GM19395 (cell line): ENCODE data around the gene PVALB.
"Not testable (repeated sequence)": the region's sequence is repeated elsewhere in the genome, so short reads cannot be mapped to it uniquely, and the experiment has no call there.

Experiments
- ATAC-seq: cut with Tn5 transposase; IDR thresholded peaks from one replicate; pipeline ENCODE4 v1.9.1; 2021; ENCODE audit warnings: mild to moderate bottlenecking, moderate library complexity; ENCODE audit not compliant: unreplicated experiment

Gene PVALB

DNA sequence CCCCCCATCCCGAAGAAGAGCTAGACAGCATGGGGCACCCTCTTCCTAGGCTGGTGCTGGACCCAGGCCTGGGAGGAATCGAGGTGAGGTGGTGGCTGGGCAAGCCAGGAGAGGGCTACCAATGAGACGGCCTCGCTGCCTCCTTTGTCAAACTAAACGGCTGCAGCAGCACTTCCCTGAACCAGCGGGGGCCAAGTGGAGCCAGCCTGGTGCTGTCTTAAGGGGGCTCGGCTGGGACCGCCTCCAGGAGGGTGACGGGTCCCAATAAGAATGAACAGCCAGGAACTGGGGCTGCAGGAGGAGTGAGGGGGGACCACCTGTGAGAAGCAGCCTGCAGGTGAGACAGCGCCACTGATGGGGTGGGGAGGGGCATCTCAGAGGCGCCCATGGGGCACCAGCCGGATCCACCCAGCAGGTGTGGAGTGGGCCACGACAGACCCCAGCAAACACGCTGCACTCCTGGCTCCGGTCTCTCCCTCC, 58.0 kb downstream of the PVALB start:
- ATAC-seq = no peak

DNA sequence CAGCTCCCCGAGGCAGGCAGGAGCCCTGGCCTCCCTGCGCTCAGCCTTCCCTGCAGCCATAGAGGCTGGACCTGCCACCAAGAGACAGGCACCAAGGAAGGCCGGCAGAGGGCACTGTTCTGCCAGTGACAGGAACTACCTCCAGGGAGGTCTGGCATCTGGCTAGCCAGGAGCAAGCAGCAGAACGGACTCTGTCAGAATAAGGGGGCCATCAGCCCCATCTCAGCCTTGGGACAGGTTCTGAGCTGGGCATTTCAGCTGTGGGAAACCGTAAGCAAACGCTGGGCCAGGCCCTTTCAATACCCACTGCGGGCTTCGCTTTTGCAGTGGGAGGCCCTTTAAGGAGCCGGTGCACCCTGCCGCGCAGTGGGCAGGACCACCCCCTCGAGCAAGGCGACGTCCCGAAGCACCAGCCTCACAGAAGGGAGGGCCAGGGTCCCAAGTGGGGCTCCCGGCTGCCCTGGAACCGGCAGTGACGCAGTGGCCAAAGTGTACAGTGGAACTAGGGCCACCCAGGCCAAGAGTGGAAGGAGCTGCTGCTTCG, 59.1 kb downstream of the PVALB start:
- no peak for ATAC-seq

- no peak for ATAC-seq
Measured at GRCh38 chr22:36756746-36757655, 59.8 kb downstream of the PVALB start.

DNA sequence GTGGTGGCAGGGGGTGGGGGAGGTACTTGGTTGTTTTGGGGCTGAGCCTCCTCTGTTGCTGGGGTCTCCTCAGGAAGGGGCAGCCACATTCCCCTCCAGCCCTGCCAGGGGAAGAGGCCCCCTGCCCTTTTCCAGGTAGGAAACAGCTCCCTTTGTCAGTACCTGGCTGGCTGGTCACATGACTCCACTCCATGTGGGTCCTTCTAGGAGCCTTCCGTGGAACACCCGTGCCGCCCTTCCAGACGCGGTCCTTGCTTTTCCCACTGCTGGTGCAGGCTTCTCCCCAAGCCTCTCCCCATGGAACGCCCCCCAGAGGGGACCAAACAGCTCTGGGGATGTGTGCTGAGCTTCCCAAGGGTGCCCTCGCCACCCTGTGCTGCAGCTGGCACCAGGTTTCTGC, 60.8 kb downstream of the PVALB start:
- no peak for ATAC-seq

DNA sequence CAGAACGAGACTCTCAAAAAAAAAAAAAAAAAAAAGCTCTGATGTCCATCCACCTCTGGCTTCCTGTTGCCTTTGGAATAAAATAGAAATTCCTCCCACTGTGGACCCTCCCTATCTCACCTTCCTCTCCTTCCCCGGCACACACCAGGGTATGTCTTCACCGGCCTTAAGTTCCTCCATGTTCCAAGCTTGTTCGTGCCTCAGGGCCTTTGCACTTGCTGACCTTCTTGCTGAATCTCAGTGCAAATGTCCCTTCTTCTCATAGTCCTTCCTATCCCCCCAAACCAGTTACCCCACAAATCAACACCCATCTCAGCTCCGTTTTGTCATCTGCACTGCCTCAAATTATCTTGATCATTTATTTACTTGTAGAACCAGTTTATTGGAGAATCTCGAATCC, 61.5 kb downstream of the PVALB start:
- ATAC-seq = no peak

GRCh38 chr22:36754881-36755280, 62.0 kb downstream of the PVALB start:
- ATAC-seq = not testable (repeated sequence)

DNA sequence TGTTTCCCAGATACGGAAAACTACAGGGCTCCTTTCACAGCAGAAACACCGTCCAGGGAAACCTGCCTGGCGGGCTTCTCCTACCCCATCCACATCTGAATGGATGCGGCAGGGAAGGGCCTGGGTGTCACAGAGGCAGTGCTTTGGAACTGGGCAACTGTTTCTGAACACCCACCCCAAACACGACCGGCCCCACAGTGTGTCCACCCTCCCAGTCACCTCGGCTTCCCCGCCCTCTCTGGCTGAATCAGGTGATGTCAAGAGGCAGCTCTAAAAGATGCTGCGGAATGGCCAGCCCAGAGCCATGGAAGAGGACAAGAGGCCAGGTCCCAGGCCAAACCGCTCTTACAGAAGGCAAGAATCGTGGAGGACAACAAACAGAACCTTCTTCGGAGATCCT, 62.9 kb downstream of the PVALB start:
- no peak for ATAC-seq

- ATAC-seq = no peak
Measured at GRCh38 chr22:36753120-36753802, 63.6 kb downstream of the PVALB start.
